Mesenchymal stem cell (in vitro differentiated cells and primary cell): ENCODE data around the gene IL15.

Experiments
- DNase-seq: peaks from one replicate; pipeline ENCODE4 v3.0.0-alpha.2; 2013
- H2AFZ ChIP-seq: one replicate; pipeline ENCODE4 v1.6.1; 2013; ENCODE audit warnings: low read depth, mild to moderate bottlenecking, control low read depth, inconsistent platforms, low read length, moderate library complexity
- H2AK5ac ChIP-seq: 2 replicates; pipeline ENCODE4 v1.6.1; 2013; ENCODE audit warnings: low read length, moderate library complexity, mild to moderate bottlenecking, inconsistent platforms; ENCODE audit not compliant: severe bottlenecking
- H2BK120ac ChIP-seq: one replicate; pipeline ENCODE4 v1.6.1; 2013; ENCODE audit warnings: low read depth, mild to moderate bottlenecking, inconsistent platforms, low read length, moderate library complexity
- H2BK12ac ChIP-seq, 2 experiments: one replicate each; pipeline ENCODE4 v1.6.1; 2013; ENCODE audit warnings: inconsistent platforms in 2 of 2, low read length in 2 of 2, mild to moderate bottlenecking in 2 of 2, moderate library complexity in 2 of 2, control low read depth in 1 of 2
- H2BK15ac ChIP-seq: one replicate; pipeline ENCODE4 v1.6.1; 2013; ENCODE audit warnings: mild to moderate bottlenecking, low read depth, inconsistent platforms; ENCODE audit not compliant: poor library complexity, severe bottlenecking
- H2BK5ac ChIP-seq: 2 replicates; pipeline ENCODE4 v1.6.1; 2013; ENCODE audit warnings: low read depth, mild to moderate bottlenecking, low read length, control low read depth, inconsistent platforms; ENCODE audit not compliant: poor library complexity, severe bottlenecking
- H3K14ac ChIP-seq, 2 experiments: one replicate each; pipeline ENCODE4 v1.6.1; 2013; ENCODE audit warnings: inconsistent platforms in 2 of 2, low read length in 2 of 2, control low read depth in 1 of 2, mild to moderate bottlenecking in 1 of 2, moderate library complexity in 1 of 2
- H3K18ac ChIP-seq, 2 experiments: one replicate each; pipeline ENCODE4 v1.6.1; 2013; ENCODE audit warnings: inconsistent platforms in 2 of 2, low read length in 2 of 2, control low read depth in 1 of 2, low read depth in 1 of 2, mild to moderate bottlenecking in 1 of 2
- H3K23ac ChIP-seq, 2 experiments: one replicate each; pipeline ENCODE4 v1.6.1; 2013; ENCODE audit warnings: inconsistent platforms in 2 of 2, low read length in 2 of 2, mild to moderate bottlenecking in 2 of 2, moderate library complexity in 2 of 2, control low read depth in 1 of 2
- H3K27ac ChIP-seq: 2 replicates; pipeline ENCODE4 v1.5.1; 2013; ENCODE audit warnings: mild to moderate bottlenecking, moderate library complexity, low read length, control low read depth, inconsistent platforms; ENCODE audit not compliant: poor library complexity, severe bottlenecking
- H3K27me3 ChIP-seq, 2 experiments: 2 replicates each; pipeline versions ENCODE4 v1.6.1 to v1.7.0; 2013; ENCODE audit warnings: low read length in 2 of 2, mild to moderate bottlenecking in 2 of 2, moderate library complexity in 2 of 2, control low read depth in 1 of 2, inconsistent platforms in 1 of 2; ENCODE audit not compliant: control insufficient read depth in 1 of 2, insufficient read depth in 1 of 2
- H3K36me3 ChIP-seq, 2 experiments: 2 replicates each; pipeline versions ENCODE4 v1.6.1 to v1.7.0; 2013; ENCODE audit warnings: low read length in 2 of 2, control low read depth in 1 of 2, inconsistent platforms in 1 of 2, low read depth in 1 of 2, mild to moderate bottlenecking in 1 of 2; ENCODE audit not compliant: insufficient read depth in 2 of 2, control insufficient read depth in 1 of 2
- H3K4ac ChIP-seq, 2 experiments: one replicate each; pipeline ENCODE4 v1.6.1; 2013; ENCODE audit warnings: inconsistent platforms in 2 of 2, low read length in 2 of 2, mild to moderate bottlenecking in 2 of 2, moderate library complexity in 2 of 2, control low read depth in 1 of 2, low read depth in 1 of 2
- H3K4me1 ChIP-seq: 2 replicates; pipeline ENCODE4 v1.6.1; 2013; ENCODE audit warnings: low read depth, low read length, control low read depth; ENCODE audit not compliant: control insufficient read depth, insufficient read depth
- H3K4me2 ChIP-seq: 2 replicates; pipeline ENCODE4 v1.6.1; 2013; ENCODE audit warnings: low read length, mild to moderate bottlenecking, inconsistent platforms; ENCODE audit not compliant: poor library complexity, severe bottlenecking
- H3K4me3 ChIP-seq, 2 experiments: 2 replicates each; pipeline versions ENCODE4 v1.5.1 to v1.7.0; 2013; ENCODE audit warnings: low read length in 2 of 2, mild to moderate bottlenecking in 2 of 2, control low read depth in 1 of 2, low read depth in 1 of 2; ENCODE audit not compliant: insufficient read depth in 1 of 2
- H3K79me1 ChIP-seq: replicated peaks from 2 replicates; pipeline ENCODE4 v1.6.1; 2013; ENCODE audit warnings: mild to moderate bottlenecking, control low read depth, low read length, inconsistent platforms; ENCODE audit not compliant: poor library complexity, severe bottlenecking
- H3K9ac ChIP-seq: 2 replicates; pipeline ENCODE4 v1.7.0; 2013; ENCODE audit warnings: mild to moderate bottlenecking, low read length, moderate library complexity
- H3K9me3 ChIP-seq: 2 replicates; pipeline ENCODE4 v1.7.0; 2013; ENCODE audit warnings: mild to moderate bottlenecking, low read length; ENCODE audit not compliant: control insufficient read depth
- H4K8ac ChIP-seq: one replicate; pipeline ENCODE4 v1.6.1; 2013; ENCODE audit warnings: inconsistent platforms, mild to moderate bottlenecking, low read length, moderate library complexity
- H4K91ac ChIP-seq: one replicate; pipeline ENCODE4 v1.6.1; 2013; ENCODE audit warnings: mild to moderate bottlenecking, low read length, inconsistent platforms
- WGBS: methylation state at CpG from one replicate; pipeline ENCODE4 v1.1.7; 2013; ENCODE audit warnings: mixed read lengths; 5-methylcytosine and 5-hydroxymethylcytosine counted together

Gene IL15

DNA sequence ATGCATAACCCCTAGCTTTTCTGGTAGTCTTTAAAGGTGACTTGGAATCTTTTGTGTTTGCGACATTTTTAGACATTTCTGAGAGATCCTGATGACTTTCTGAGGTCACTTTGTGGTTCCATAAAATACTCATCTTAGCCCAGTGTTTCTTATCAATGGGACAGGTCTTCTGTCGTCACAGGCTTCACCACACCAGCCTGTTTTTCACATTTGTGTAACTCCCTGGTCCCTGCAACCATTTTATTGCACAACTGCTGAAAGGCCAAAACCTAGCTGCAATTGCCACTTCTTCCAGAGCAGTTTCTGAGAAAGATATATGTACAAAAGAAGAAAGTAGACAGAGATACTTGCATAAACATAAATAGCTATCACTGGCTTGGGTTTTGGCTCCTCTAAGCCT lies 120.9 kb downstream of the IL15 start:
- no peak overlapping the region for H2BK120ac ChIP-seq

DNA sequence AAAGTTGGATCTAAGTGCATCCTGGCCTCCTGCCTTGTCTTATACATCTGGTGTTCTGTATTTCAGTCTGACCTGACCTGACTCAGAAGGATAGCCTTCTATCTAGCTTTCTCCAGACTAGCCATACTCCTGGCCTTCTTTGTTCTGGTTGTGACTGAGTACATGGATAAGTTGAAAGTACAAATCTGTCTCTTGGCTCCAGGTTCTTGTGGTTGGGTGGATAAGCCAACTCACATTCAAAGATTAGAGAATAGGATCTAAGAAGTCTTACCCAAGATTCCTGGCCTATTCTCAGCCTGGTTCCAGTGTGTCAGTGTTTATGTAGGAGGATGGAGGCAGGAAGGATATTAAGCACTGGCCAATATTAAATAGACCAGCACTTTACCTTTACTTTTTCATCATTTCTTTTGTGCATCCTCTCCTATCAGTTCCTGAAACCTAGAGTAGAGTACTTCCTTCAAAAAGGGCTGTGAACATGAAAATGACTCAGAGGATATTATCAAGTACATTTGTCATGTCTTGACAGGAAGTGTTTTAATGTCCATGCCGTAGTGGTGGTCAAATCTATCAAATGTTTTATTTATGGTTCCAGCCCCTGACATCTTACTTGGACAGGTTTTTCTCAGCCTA lies 123.5 kb downstream of the IL15 start:
- Histone ChIP-seq H3K36me3 (no peaks in the 10 kb centered on the region), H2AFZ (no peak overlapping the region), H4K91ac (no peak overlapping the region), H2AK5ac (no peak overlapping the region), H2BK5ac (no peak overlapping the region), H3K27ac (no peak overlapping the region), H3K9me3 (no peaks in the 10 kb centered on the region), H3K23ac (no peak overlapping the region), H2BK15ac (no peak overlapping the region), H3K4me3 (no peak overlapping the region), H3K4ac (no peak overlapping the region), H3K9ac (no peak overlapping the region), H2BK12ac (no peak overlapping the region), H3K18ac (no peak overlapping the region), H3K79me1 (no peaks in the 10 kb centered on the region), H3K14ac (no peak overlapping the region), H3K27me3 (no peaks in the 10 kb centered on the region), H4K8ac (no peak overlapping the region), H3K4me2 (no peak overlapping the region), H2BK120ac (no peak overlapping the region), H3K4me1 (no peaks in the 10 kb centered on the region)
- WGBS = no CpG with 5 or more reads among the region's 1 CpG
- no peak for DNase-seq

More for the DNA sequence above, 120.9 kb downstream of the IL15 start:
- no peak overlapping the region for H3K14ac ChIP-seq
- H3K4me1 ChIP-seq = no peaks in the 10 kb centered on the region
- H3K23ac ChIP-seq = no peak overlapping the region
- no peak overlapping the region for H3K4ac ChIP-seq
- no peak overlapping the region for H2BK5ac ChIP-seq
- no peak overlapping the region for H2AFZ ChIP-seq
- peak; percentile 61 for DNase-seq
- no peak overlapping the region for H4K8ac ChIP-seq
- no peaks in the 10 kb centered on the region for H3K79me1 ChIP-seq
- no peak overlapping the region for H3K27ac ChIP-seq
- H3K36me3 ChIP-seq = no peaks in the 10 kb centered on the region
- WGBS = 58% methylated on average over 2 of the region's 2 CpGs
- no peak overlapping the region for H3K9ac ChIP-seq
- H3K27me3 ChIP-seq = no peaks in the 10 kb centered on the region
- H4K91ac ChIP-seq = no peak overlapping the region
- no peak overlapping the region for H3K4me2 ChIP-seq
- no peak overlapping the region for H3K4me3 ChIP-seq
- no peak overlapping the region for H3K18ac ChIP-seq
- no peaks in the 10 kb centered on the region for H3K9me3 ChIP-seq
- no peak overlapping the region for H2BK12ac ChIP-seq
- H2BK15ac ChIP-seq = no peak overlapping the region
- no peak overlapping the region for H2AK5ac ChIP-seq

DNA sequence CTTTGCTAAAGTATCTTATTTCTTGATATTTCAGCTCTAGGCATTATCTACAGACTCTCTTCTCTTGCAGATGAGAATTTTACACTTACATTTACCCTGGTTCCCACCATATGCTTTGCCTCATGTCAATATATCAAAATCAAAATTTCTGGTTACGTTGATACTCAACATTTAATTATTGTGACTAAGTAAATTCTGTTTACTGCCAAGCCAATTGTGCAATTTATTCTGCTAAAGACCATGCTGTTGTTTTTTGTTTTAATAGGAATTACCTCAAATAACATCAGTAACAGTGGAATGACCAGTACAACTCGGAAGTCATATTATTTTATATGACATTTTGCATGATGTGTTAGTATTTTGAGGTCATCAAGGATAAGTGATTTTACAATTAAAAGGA lies 125.5 kb downstream of the IL15 start:
- Histone ChIP-seq H2BK120ac (no peak overlapping the region), H3K79me1 (no peaks in the 10 kb centered on the region), H3K9me3 (no peaks in the 10 kb centered on the region), H3K4ac (no peak overlapping the region), H3K27me3 (no peaks in the 10 kb centered on the region), H2BK5ac (no peak overlapping the region), H3K4me2 (no peak overlapping the region), H3K14ac (no peak overlapping the region), H2BK15ac (no peak overlapping the region), H3K4me1 (no peaks in the 10 kb centered on the region), H3K4me3 (no peak overlapping the region), H3K23ac (no peak overlapping the region), H3K36me3 (no peaks in the 10 kb centered on the region), H3K9ac (no peak overlapping the region), H2AFZ (no peak overlapping the region), H3K27ac (no peak overlapping the region), H2BK12ac (no peak overlapping the region), H4K8ac (no peak overlapping the region), H4K91ac (no peak overlapping the region), H3K18ac (no peak overlapping the region), H2AK5ac (no peak overlapping the region)
- DNase-seq = no peak
- no CpG with 5 or more reads among the region's 2 CpGs for WGBS

DNA sequence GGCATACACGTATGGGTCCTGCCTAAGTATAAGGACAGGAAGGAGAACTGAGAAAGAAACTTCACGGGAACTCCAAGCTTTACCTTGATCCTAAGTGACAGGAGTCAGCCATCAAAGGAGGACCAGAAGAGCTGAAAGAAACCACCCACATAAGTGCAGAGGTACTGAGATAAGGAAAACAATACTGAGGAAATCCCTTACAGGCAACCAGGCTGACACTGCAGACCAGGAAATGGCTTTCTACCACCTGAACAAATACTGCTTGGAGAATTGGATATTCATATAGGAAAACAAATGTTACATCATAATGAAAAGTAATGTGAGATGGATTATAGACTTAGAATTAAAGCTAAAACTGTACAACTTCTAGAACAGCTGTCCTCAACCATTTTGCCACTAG lies 127.0 kb downstream of the IL15 start:
- H3K27ac ChIP-seq = no peak overlapping the region
- H3K9ac ChIP-seq = no peak overlapping the region
- no peaks in the 10 kb centered on the region for H3K79me1 ChIP-seq
- no peak overlapping the region for H3K4me3 ChIP-seq
- H3K9me3 ChIP-seq = no peaks in the 10 kb centered on the region
- no peaks in the 10 kb centered on the region for H3K36me3 ChIP-seq
- no peak overlapping the region for H4K8ac ChIP-seq
- H3K14ac ChIP-seq = no peak overlapping the region
- H3K4me2 ChIP-seq = no peak overlapping the region
- no peak overlapping the region for H3K23ac ChIP-seq
- no peak overlapping the region for H2BK15ac ChIP-seq
- no peaks in the 10 kb centered on the region for H3K4me1 ChIP-seq
- no peak overlapping the region for H2BK120ac ChIP-seq
- DNase-seq = no peak
- H2BK5ac ChIP-seq = no peak overlapping the region
- no peak overlapping the region for H2AFZ ChIP-seq
- H3K4ac ChIP-seq = no peak overlapping the region
- no peak overlapping the region for H2AK5ac ChIP-seq
- H3K27me3 ChIP-seq = no peaks in the 10 kb centered on the region
- no peak overlapping the region for H3K18ac ChIP-seq
- no peak overlapping the region for H2BK12ac ChIP-seq
- WGBS = 100% methylated on average over 2 of the region's 2 CpGs
- H4K91ac ChIP-seq = no peak overlapping the region
